Stimulated activated CD4-positive, alpha-beta T cell treated with anti-CD3 and anti-CD28 coated beads, Interleukin-15, amount 100 ng/mL, for 1 hour (primary cell): ENCODE data around the gene C1QL2.

Source experiments
- DNase-seq, 2 donors: peaks; one replicate each; pipeline ENCODE4 v3.0.0-alpha.2; 2020; ENCODE audit warnings: low read depth in 1 of 2, low spot score in 1 of 2

C1QL2 gene

GRCh38 chr2:119109866-119110265 is 48.7 kb downstream of the C1QL2 start:
- DNase-seq = no peak

- no peak for DNase-seq
Observed at GRCh38 chr2:119108186-119108585, 50.4 kb downstream of the C1QL2 start.

GRCh38 chr2:119106301-119106897 is 52.2 kb downstream of the C1QL2 start:
- DNase-seq = no peak
